HG03457 (cell line): ENCODE data around the gene CCL20.

Experiments
- ATAC-seq: cut with Tn5 transposase; IDR thresholded peaks from one replicate; pipeline ENCODE4 v1.9.1; 2021; ENCODE audit warnings: moderate number of reproducible peaks; ENCODE audit not compliant: unreplicated experiment

CCL20 gene

DNA sequence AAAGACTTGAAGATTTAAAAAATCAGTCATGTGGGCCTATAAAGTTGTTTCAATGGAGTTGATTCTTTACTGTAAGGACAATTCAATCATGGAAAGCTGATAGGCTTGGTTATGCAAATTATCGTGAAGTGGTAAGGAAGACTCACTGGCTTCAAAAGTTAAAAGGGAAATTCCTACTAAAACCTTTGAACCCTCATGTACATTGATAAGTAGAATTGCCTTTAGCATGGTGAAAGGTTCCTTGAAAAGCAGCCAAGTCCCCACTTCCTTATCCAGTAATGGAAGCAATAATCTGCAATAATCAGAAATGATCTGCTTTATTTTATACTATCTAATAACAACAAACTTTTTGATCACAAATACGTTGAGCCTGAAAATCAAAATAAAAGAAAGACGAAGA is 14.4 kb upstream of the CCL20 start:
- ATAC-seq: no peak

GRCh38 chr2:227802882-227803281 is 10.8 kb upstream of the CCL20 start:
- no peak for ATAC-seq

GRCh38 chr2:227804975-227805374 is 8.7 kb upstream of the CCL20 start:
- no peak for ATAC-seq

DNA sequence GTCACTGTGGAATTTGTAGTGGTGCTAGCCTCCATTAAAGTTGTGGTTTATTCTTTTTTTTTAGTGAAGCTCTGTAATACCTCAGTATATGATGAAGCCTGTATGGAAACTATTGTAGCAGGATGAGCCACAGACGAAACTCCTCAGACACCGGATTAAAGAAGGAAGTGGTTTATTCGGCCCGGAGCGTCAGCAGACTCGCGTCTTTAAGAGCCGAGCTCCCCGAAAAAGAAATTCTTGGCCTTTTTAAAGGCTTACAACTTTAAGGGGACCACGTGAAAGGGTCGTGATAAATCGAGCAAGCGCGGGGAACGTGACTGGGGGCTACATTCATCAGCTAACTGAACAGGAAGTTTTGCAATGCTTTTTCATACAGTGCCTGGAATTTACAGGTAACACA is 8.1 kb upstream of the CCL20 start:
- no peak for ATAC-seq

DNA sequence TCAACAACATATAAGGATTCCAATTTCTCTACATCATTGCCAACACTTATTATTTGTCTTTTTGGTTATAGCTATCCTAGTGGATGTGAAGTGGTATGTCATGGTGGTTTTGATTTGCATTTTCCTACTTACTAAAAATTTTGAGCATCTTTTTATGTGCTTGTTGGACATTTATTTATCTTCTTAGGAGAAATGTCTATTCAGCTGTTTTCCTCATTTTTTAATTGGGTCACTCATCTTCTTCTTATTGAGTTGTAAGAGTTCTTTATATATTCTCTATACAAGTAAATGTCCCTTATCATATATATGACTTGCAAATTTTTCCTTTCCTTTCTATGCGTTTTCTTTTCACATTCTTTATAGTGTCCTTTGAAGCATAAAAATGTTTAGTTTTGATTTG is 4.7 kb upstream of the CCL20 start:
- no peak for ATAC-seq

DNA sequence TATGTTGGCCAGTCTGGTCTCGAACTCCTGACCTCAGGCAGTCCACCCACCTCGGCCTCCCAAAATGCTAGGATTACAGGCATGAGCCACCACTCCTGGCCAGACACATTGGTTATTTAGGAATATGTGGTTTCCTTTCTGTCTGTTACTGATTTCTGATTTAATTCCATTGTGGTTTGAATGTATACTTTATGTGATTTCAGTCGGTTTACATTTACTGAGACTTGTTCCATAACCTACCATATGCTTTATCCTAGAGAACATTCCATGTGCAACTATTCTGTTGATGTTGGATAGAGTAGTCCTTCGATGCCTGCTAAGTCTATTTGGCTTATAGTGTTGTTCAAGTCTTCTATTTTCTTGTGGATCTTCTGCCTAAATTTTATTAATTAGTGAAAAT is 1.6 kb upstream of the CCL20 start:
- ATAC-seq: no peak

DNA sequence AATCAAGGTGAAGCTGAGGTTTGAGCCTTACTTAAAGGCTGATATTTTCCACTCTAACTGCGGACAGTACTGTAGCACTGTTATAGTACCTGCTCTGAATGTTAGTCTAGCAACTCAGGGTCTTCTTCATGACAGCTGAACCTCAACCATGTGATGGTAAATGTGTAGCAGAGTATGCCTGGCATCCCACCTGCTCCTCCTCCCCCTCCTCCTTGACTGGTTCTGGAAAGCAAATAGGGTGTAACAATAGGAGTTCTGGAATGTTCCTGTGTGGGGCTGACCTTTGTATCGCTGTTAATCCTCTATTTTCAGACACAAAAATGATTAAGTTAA is 447 bp upstream of the CCL20 start:
- ATAC-seq: no peak

DNA sequence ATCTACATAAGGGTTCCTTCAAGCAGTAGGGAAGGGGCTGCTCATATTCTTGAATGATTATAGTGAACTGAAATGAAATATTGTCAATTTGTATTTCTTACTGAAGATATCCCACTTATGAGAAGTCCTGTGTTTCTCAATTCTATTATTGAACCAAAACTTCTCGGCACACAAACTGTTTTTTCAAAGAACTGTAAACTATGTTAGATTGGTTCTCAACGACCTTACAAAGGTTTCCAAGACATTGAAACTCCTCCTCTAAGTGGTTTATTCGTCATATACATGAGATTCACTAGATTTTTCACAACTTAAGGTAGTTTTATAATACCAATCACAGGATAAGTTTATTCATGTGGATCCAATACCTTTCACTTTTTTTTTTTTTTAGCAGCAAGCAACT is 1.4 kb downstream of the CCL20 start:
- ATAC-seq: no peak

GRCh38 chr2:227816507-227817294 is 3.1 kb downstream of the CCL20 start:
- ATAC-seq: no peak

DNA sequence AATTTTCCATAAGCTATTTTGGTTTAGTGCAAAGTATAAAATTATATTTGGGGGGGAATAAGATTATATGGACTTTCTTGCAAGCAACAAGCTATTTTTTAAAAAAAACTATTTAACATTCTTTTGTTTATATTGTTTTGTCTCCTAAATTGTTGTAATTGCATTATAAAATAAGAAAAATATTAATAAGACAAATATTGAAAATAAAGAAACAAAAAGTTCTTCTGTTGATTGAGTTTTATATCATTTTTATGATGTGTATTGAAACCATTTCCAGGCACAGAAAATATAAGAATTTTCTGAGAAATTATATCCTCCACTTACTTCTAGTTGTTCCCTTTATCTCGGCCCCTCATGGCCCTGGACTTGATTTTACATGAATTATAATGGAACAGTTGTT is 3.7 kb downstream of the CCL20 start:
- no peak for ATAC-seq

- ATAC-seq: no peak
Measured at GRCh38 chr2:227817850-227818674, 4.4 kb downstream of the CCL20 start.

- ATAC-seq: no peak
Measured at GRCh38 chr2:227818675-227819397, 5.2 kb downstream of the CCL20 start.

GRCh38 chr2:227819398-227819697 is 5.7 kb downstream of the CCL20 start:
- ATAC-seq: no peak

GRCh38 chr2:227821043-227821942 is 7.7 kb downstream of the CCL20 start:
- ATAC-seq: no peak

DNA sequence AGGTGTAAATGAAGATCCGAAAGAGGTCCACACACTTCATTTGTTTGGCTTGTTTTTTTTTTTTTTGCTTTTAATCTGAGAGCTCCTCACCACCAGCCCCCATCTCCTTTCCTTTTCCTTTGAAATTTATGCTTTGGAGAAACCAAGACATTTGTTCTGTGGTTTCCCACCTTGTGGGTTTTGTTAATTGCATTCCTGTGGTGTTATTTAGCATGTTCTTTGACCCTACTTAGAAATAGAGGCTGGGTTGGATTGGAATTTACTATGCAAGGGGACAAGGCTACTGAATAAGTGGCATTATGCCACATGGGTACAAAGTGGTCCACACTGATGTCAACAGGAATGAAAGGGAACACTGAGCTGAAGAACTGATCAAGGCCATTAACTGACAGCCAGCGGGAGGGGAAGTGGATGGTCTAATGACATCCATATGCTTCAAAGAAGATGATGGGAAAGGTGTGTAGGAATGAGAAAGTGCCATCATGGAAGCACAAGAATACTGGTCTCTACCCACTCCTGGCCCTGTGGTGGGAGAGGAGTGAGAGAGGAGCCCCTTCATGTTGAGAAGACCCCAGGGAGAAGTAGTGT is 8.9 kb downstream of the CCL20 start:
- ATAC-seq: no peak

GRCh38 chr2:227823922-227824321 is 10.3 kb downstream of the CCL20 start:
- ATAC-seq: no peak

DNA sequence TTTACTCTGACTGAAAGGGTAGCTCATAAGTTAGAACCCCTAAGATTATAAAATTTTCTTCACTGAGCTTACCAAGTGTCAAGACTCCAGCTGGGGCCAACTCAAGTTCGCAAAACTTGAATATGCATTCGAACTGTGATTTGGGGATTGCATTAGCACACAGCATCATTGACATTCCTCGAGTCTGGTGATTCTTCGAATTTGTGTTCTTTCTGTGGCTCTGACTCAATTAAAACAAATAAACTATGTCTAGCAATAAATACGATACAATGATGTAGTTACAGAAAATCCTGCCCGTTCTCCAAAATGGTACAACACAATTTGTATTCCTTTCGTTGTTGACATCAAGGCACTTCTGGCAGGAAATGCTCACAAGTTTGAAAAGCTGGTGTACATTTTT is 11.1 kb downstream of the CCL20 start:
- no peak for ATAC-seq

DNA sequence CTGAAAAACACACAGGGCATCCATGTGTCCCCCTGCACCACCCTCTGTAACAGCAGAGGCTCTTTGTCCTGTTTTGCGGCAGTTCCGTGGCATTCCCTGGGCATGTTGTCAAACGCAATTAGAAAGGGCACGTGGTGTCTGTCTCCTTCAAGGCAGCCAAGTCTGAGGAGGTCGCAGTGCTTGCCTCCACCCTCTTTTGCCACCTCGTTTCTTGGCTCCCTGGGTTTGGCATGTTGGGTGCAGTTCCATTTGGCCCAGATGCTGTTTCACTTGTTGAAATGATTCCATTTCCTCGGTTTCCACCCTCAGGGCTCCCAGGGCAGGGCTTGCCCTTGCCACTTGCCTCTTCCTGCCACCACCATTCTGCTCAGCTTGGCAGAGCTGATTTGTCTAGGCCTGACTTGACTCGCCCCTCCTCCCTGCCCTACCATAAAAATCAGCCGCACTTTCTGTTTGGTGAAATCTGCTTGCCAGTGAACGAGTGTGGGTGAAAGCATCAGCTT is 12.4 kb downstream of the CCL20 start:
- ATAC-seq: no peak

DNA sequence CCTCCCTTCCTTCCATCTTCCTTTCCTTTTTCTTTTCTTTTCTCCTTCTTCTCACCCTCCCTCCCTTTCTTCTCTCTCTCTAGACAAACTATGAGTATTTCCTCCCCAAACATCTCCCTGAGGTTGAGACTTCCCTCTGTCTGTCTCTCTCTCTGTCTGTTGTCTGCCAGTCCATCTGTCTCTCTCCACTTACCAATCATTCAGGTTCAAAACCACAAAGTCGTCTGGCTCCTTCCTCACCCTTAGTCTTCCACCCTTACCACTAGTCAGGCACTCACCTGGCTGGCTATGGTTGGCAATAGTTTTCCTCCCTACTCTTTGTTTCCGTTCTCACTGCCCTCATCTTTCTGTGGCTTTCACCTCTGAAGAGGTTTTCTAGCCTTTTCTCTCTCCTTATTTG is 12.9 kb downstream of the CCL20 start:
- ATAC-seq: no peak

DNA sequence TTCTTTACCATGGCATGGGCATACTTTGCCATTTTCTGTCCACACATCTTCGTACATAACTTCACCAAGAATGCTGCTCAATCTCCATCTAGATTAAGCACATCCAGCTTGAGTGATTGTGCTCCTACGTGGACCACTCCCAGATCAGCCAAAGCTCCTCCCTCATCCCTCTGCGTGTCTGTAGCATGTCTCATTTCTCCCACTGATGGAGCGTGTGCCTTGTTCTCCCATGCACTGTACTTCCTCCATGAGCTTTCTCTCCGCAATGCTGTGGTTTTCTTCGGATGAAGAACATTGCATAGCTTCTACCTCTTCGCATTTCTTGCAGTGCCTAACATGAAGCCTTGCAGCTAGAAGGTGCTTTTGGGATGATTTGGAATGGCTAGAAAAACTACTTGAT is 13.5 kb downstream of the CCL20 start:
- ATAC-seq: no peak
